ENCODE results near the gene HIGD1A.

- TF ChIP-seq CTCF (IDR thresholded peaks at IDR 0.05) (no peak), POLR2A (IDR thresholded peaks at IDR 0.05) (no peak), POLR2AphosphoS5 (IDR thresholded peaks at IDR 0.05; ENCODE audit: insufficient read depth in 1 of 2, low read depth in 1 of 2) (no peak)
Measured at GRCh38 chr3:42790714-42791229, 13.5 kb downstream of the HIGD1A start.

Measured in vagina (tissue), 2 donors.